HG02870 (cell line): ENCODE measurements around the gene CDC7.

Source experiments
- ATAC-seq: cut with Tn5 transposase; IDR thresholded peaks from one replicate; pipeline ENCODE4 v1.9.1; 2021; ENCODE audit warnings: mild to moderate bottlenecking, moderate library complexity; ENCODE audit not compliant: unreplicated experiment

Gene CDC7

GRCh38 chr1:91570120-91570448 lies 69.4 kb downstream of the CDC7 start:
- no peak for ATAC-seq

GRCh38 chr1:91572044-91572443 lies 71.4 kb downstream of the CDC7 start:
- peak; percentile 86 for ATAC-seq
